Tibial nerve (tissue), 4 donors: ENCODE results near the gene WNT11.

ENCODE experiments used
- EP300 ChIP-seq, 2 donors: sonication (generic); formaldehyde crosslinking; IDR thresholded peaks; one replicate each; pipeline ENCODE4 v1.6.1; 2017; ENCODE audit warnings: antibody characterized with exemption in 2 of 2, mild to moderate bottlenecking in 1 of 2
- POLR2A ChIP-seq, 2 donors: fragments of 450-650 bp; IDR thresholded peaks; one replicate each; pipeline ENCODE4 v1.6.1; 2017; ENCODE audit warnings: antibody characterized with exemption in 2 of 2, mild to moderate bottlenecking in 2 of 2, moderate library complexity in 2 of 2
- TF ChIP-seq, protein P1 (sequence below), 5 experiments: fragments of 200-600 bp in 3 of 5; fragments of 450-650 bp in 2 of 5; sonication (generic) in 3 of 5; IDR thresholded peaks; one replicate each; pipeline ENCODE4 v1.5.1; 2016 to 2019; ENCODE audit warnings: antibody characterized with exemption in 5 of 5, mild to moderate bottlenecking in 3 of 5, moderate library complexity in 2 of 5

DNA sequence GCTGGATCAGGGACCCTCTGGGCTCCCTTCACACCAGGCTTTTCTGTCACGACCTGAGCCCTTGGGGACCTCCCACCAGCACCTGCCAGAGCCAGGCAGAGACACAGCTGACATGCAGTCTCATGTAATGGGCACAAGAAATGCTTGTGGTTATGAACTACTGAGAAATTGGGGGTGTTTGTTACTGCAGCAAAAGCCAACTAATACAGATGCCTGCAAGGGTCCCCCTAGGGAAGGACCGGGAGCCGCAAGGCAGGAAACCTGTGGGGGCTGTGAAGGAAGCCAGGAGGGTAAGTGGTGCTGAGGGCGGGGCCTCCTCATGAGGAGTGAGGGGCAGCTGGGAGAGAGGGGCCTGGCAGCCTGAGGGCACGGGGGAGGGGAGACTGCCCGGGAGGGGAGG, 16.6 kb downstream of the WNT11 start:
- TF ChIP-seq, protein P1, sequence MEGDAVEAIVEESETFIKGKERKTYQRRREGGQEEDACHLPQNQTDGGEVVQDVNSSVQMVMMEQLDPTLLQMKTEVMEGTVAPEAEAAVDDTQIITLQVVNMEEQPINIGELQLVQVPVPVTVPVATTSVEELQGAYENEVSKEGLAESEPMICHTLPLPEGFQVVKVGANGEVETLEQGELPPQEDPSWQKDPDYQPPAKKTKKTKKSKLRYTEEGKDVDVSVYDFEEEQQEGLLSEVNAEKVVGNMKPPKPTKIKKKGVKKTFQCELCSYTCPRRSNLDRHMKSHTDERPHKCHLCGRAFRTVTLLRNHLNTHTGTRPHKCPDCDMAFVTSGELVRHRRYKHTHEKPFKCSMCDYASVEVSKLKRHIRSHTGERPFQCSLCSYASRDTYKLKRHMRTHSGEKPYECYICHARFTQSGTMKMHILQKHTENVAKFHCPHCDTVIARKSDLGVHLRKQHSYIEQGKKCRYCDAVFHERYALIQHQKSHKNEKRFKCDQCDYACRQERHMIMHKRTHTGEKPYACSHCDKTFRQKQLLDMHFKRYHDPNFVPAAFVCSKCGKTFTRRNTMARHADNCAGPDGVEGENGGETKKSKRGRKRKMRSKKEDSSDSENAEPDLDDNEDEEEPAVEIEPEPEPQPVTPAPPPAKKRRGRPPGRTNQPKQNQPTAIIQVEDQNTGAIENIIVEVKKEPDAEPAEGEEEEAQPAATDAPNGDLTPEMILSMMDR (IDR thresholded peaks at IDR 0.05): no peak
- TF ChIP-seq POLR2A (IDR thresholded peaks at IDR 0.05) (no peak), EP300 (IDR thresholded peaks at IDR 0.05) (no peak)
